ENCODE measurements around the gene ANP32A.

The ANP32A gene

GRCh38 chr15:68743256-68743655, 77.4 kb downstream of the ANP32A start:
- no peak for DNase-seq (ENCODE audit: low spot score)

- DNase-seq (ENCODE audit: low spot score): no peak
Measured at GRCh38 chr15:68739390-68740080, 81.2 kb downstream of the ANP32A start.

- DNase-seq (ENCODE audit: low spot score): no peak
Measured at GRCh38 chr15:68735610-68736009, 85.1 kb downstream of the ANP32A start.

GRCh38 chr15:68734881-68735280, 85.8 kb downstream of the ANP32A start:
- no peak for DNase-seq (ENCODE audit: low spot score)

GRCh38 chr15:68734352-68734751, 86.3 kb downstream of the ANP32A start:
- DNase-seq (ENCODE audit: low spot score): no peak

- no peak for DNase-seq (ENCODE audit: low spot score)
Measured at GRCh38 chr15:68733666-68734065, 87.0 kb downstream of the ANP32A start.

- DNase-seq (ENCODE audit: low spot score): no peak
Measured at GRCh38 chr15:68732451-68732850, 88.2 kb downstream of the ANP32A start.

GRCh38 chr15:68730976-68731897, 89.5 kb downstream of the ANP32A start:
- DNase-seq (ENCODE audit: low spot score): no peak

GRCh38 chr15:68730471-68730919, 90.2 kb downstream of the ANP32A start:
- peak; percentile 54 for DNase-seq (ENCODE audit: low spot score)

GRCh38 chr15:68729789-68730411, 90.8 kb downstream of the ANP32A start:
- peak; percentile 18 for DNase-seq (ENCODE audit: low spot score)

Measured in kidney capillary endothelial cell (primary cell).